ENCODE measurements around the gene SLC7A7. TPM values are rescaled to one million over a fixed set of nuclear protein-coding genes. Genes with fewer than 3 reads are reported as not detected.

The SLC7A7 gene
- total and polyA plus RNA-seq, 4 donors: 2.8 to 14.3 (median 8.8) TPM

GRCh38 chr14:22786685-22787084 is 28.6 kb downstream of the SLC7A7 start:
- H3K36me3 ChIP-seq (ENCODE audit: control insufficient read depth in 4 of 4, insufficient read depth in 3 of 4, low read depth in 1 of 4, low read length in 3 of 4): no peaks in the 10 kb centered on the region
- DNase-seq (ENCODE audit: low spot score): no peak
- H3K27ac ChIP-seq (ENCODE audit: low read depth in 1 of 2, low read length in 2 of 2): no peak overlapping the region
- no peaks in the 10 kb centered on the region for H3K9me3 ChIP-seq (ENCODE audit: control insufficient read depth in 4 of 4, low read length in 3 of 4)
- WGBS: 96% methylated on average over 4 of the region's 4 CpGs
- TF ChIP-seq GABPA (IDR thresholded peaks at IDR 0.05 in 1 of 2, conservative IDR thresholded peaks at IDR 0.05 in 1 of 2): no peak
- TF ChIP-seq FOXA1 (IDR thresholded peaks at IDR 0.05): no peak
- no peak for TF ChIP-seq EGR1 (IDR thresholded peaks at IDR 0.05; ENCODE audit: low read depth in 2 of 2)
- no peak for TF ChIP-seq RXRA (IDR thresholded peaks at IDR 0.05)
- no peak for TF ChIP-seq ZBTB33 (IDR thresholded peaks at IDR 0.05)
- no peak for TF ChIP-seq HNF4A (conservative IDR thresholded peaks at IDR 0.05)
- TF ChIP-seq RAD21 (IDR thresholded peaks at IDR 0.05): no peak
- TF ChIP-seq NR2F2 (IDR thresholded peaks at IDR 0.05): no peak
- TF ChIP-seq MAX (IDR thresholded peaks at IDR 0.05): no peak
- TF ChIP-seq FOXA2 (IDR thresholded peaks at IDR 0.05): no peak
- TF ChIP-seq ATF3 (IDR thresholded peaks at IDR 0.05): no peak
- no peak for TF ChIP-seq HNF4G (IDR thresholded peaks at IDR 0.05)
- TF ChIP-seq CTCF (IDR thresholded peaks at IDR 0.05; ENCODE audit: low read depth, low read length, missing input control): no peak
- TF ChIP-seq REST (IDR thresholded peaks at IDR 0.05): no peak
- no peak for TF ChIP-seq YY1 (IDR thresholded peaks at IDR 0.05)
- no peak for TF ChIP-seq JUND (IDR thresholded peaks at IDR 0.05)
- no peak for TF ChIP-seq SP1 (IDR thresholded peaks at IDR 0.05)
- no peak for TF ChIP-seq TAF1 (conservative IDR thresholded peaks at IDR 0.05)
- H3K4me1 ChIP-seq (ENCODE audit: control insufficient read depth in 4 of 4, insufficient read depth in 4 of 4, low read length in 3 of 4): peaks cover 0 to 2% (median 0%) of the 10 kb centered on the region in 4 donors
- H3K4me3 ChIP-seq (ENCODE audit: low read depth in 1 of 3, low read length in 3 of 3): no peak overlapping the region
- H3K27me3 ChIP-seq (ENCODE audit: control insufficient read depth in 4 of 4, insufficient read depth in 4 of 4, low read length in 3 of 4): no peaks in the 10 kb centered on the region
- H3K9ac ChIP-seq (ENCODE audit: low read depth in 1 of 2, low read length in 2 of 2): no peak overlapping the region

All from liver (tissue), 9 donors.